NCI-H1694 (cell line): ENCODE data around the gene CDH22.

ENCODE experiments used
- DNase-seq: peaks from one replicate; lab custom pipeline; 2025; lab: John Stamatoyannopoulos, UW

The CDH22 gene

GRCh38 chr20:46242390-46242789, 65.9 kb downstream of the CDH22 start:
- DNase-seq: no peak

DNA sequence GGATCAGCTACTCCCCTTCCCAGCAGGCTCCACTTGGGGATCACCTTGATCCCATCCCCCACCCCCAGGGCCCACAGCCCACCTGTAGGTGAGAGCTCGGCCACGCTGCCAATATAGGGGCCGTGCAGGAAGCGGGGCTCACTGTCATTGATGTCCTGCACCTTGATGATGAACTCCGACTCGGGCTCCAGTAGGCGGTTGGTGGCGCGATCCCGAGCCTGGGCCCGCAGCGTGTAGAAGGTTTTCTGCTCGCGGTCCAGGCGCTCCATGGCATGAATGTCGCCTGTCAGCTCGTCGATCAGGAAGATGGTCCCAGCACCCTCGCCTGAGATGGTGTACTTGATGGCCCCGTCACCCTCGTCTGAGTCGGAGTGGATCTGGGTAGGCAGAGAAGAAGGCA, 67.4 kb downstream of the CDH22 start:
- no peak for DNase-seq

GRCh38 chr20:46240065-46240464, 68.2 kb downstream of the CDH22 start:
- DNase-seq: no peak

- DNase-seq: no peak
These were observed 70.6 kb downstream of the CDH22 start for GRCh38 chr20:46237736-46238135.

- DNase-seq: no peak
These were observed 71.1 kb downstream of the CDH22 start for GRCh38 chr20:46237227-46237626.

- DNase-seq: no peak
These were observed 73.2 kb downstream of the CDH22 start for GRCh38 chr20:46235077-46235476.

DNA sequence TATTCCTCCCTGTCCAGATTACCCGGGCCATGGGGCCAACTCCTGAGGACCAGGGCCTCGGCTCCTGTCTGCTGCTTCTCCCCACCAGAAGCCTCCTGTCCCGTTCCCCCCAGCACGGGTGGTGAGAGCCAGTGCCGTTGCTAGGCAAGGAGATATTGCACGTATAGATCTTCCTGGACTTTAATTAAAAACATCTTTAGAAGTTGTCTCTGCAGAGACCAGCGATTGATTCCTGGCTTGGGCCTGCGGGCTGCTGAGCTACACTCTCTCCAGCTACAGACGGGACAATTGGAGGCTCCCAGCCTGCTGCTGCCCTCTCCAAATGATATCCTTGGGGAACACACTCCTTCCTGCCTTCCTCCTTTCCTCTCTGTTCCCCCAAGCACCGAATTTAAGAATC, 74.6 kb downstream of the CDH22 start:
- DNase-seq: no peak

DNA sequence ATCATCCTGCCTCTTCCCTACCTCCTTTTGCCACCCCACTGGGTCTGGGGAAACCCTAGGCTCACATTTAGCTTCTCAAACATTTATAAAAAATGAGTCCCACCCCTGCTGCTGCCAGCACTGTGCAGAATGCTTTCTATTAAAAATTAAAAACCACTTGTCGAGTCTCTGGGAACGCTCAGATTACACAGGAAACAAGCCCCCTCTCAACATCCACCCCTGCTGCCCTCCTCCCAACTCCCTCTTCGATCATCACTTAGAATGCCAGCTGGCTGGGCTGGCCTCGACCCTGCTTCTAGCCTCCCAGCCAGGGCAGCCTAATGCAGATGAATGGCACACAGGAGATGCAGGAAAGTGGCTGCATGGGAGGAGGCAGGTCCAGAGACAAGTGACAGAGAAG, 75.8 kb downstream of the CDH22 start:
- DNase-seq: no peak

GRCh38 chr20:46230801-46231282, 77.5 kb downstream of the CDH22 start:
- no peak for DNase-seq

GRCh38 chr20:46230106-46230491, 78.2 kb downstream of the CDH22 start:
- DNase-seq: no peak

DNA sequence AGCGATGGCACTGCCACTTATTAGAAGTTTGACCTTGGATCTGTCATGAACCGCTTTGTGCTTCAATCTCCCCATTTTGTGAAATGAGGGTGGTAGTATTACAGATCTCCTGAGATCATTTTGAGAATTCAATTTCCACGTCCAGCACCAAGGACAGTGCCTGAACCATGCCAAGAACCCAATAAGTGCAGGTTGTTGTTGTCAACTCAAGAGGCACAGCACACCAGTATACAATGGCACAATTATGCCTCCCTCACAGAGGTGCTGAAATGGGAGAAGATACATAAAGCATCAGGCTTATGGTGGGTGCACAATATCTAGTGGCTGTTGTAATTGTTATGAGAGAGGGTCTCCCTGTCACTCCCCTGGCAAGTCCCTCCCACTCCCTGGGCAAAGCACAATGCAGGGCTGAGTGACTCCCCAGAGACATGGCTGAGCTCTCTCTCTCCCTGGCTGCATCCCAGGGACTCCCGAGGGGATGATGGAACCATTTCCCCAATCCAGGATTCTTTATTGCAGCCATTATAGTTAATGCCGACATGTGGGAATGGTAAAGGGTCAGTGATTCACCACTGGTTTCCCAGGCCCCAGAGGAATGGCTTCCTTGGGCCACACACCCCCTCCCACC, 78.7 kb downstream of the CDH22 start:
- no peak for DNase-seq

DNA sequence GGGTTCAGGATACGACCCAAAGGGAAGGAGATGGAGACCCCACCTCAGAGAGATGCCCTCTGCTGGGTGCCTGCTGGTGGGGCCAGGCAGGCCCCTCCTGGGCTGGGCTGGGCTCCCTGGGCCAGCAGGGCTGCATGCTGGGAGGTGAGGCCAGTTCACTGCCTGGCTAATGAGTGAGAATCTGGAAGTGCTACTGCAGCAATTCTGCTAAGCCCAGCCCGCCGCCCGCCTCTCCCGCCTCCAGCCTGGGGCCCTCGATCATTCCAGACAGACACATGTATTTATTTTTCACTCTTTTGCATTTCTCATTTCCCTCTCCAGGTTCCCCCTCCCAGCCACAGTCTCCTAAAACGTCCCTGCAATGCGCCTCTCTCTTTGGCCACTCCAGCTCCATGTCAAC, 79.6 kb downstream of the CDH22 start:
- DNase-seq: no peak

- no peak for DNase-seq
These were observed 81.0 kb downstream of the CDH22 start for GRCh38 chr20:46227272-46227767.

DNA sequence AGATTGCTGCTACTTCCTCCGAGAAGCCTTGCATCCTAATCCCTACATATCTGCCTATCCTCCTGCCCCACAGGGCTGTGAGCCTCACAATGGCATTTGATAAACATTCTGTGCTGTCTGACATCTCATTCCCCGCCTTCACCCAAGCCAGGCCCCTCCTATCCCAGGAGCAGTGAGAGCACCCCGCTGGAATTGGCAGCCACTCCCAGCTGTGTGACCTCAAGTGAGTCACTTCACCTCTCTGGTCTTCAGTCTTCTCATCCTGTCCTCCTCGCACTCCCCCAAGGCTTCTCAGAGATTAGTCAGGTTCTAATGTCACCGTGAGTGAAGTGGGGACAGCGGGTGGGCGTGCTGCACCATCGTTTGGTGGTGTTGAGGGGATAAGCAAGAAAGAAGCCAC, 81.7 kb downstream of the CDH22 start:
- DNase-seq: no peak

- DNase-seq: peak; percentile 38
These were observed 85.7 kb downstream of the CDH22 start for GRCh38 chr20:46222521-46223007.

DNA sequence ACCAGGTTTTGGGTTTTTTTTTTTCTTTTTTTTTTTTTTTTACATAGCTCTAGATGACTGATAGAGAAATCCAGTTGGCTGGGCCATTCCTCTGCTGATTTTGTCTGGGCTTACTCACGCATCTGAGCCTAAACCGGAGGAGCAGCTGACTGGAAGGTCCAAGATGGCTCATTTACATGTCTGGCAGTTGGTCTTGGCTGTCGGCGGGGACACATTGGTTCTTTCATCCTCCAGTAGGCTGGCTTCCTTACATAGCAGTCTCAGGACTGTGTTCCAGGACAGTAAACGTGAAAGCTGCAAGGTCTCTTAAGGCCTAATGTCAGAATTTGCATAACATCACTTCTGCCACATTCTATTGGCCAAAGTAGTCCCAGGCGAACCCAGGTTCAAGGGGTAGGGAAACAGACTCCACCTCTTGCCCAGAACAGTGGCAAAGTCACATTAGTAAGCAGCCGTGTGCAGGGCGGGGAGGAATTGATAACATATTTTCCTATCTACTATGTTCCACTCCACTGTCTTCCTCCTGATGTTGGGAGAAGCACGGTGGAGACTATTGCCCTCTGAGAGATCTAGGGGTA, 87.0 kb downstream of the CDH22 start:
- DNase-seq: no peak

DNA sequence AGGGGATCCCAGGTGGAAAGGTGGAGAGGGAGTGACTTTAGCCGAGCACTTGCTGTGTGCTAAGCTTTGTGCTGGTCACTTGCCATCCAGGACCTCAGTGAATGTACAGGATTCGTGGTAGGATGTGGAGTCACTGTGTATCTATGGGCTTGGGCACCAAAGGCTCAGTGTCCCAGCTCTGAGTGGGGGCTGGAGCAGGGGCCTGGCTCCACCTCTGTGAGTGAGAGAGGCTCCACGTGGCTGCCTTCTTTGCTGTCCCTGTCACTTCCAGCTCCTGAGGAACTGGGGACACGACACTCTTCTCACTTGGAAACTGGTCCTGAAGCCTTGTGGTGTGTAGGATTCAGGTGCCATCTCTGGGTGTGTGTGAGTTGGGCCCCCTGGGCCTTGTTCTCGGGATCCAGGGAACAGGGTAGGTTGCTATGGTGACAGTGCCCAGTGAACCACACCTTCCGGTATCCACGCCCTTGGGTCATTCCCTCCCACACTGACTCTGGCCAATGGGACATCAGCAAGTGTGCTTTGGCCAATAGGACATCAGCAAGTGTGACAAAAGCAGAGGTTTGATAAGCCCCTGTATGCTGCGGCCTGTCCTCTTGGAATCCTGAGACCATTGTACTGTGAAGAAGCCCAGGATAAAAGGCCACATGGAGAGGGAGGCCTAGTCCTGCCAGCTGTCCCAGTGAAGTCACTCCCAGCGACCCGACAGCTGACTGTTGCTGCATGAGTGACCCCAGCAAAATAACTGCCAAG, 87.7 kb downstream of the CDH22 start:
- peak; percentile 91 for DNase-seq

DNA sequence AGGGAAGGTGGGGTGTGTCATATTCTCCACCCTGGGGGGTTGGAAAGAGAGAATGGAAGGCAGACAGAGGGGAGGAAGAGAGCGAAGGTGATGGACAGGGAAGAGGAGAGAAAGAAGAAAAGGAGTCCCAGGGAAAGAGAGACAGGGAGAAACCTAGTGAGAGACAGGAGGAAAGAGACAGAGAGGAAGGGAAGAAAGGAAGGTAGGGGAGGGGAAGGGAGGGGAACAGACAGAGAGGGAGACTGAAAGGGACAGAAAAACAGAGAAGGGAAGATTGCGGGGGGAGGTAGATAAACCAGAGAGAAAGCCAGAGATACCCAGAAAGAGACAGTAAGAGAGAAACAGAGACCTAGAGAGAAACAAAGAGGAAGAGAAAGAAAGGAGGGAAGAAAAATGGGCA, 88.4 kb downstream of the CDH22 start:
- DNase-seq: no peak

DNA sequence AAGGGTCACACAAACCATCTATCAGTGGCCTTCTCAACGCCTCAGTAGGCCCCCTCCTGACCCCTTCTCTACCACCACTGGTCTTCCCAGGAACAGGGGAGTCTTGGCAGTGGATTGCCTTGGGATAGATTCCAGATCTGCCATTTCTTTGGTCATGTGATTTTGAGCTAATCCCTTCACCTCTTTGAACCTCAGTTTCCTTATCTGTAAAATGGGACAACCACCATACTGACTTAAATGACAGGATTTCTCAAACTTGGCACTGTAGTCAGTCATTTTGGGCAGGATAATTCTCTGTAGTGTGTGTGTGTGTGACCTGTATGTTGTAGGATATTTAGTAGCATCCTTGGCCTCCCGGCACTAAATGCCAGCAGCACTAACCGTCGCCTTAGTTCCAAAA, 89.1 kb downstream of the CDH22 start:
- DNase-seq: no peak

- no peak for DNase-seq
These were observed 89.6 kb downstream of the CDH22 start for GRCh38 chr20:46218656-46219055.

- no peak for DNase-seq
These were observed 90.7 kb downstream of the CDH22 start for GRCh38 chr20:46217583-46217982.

DNA sequence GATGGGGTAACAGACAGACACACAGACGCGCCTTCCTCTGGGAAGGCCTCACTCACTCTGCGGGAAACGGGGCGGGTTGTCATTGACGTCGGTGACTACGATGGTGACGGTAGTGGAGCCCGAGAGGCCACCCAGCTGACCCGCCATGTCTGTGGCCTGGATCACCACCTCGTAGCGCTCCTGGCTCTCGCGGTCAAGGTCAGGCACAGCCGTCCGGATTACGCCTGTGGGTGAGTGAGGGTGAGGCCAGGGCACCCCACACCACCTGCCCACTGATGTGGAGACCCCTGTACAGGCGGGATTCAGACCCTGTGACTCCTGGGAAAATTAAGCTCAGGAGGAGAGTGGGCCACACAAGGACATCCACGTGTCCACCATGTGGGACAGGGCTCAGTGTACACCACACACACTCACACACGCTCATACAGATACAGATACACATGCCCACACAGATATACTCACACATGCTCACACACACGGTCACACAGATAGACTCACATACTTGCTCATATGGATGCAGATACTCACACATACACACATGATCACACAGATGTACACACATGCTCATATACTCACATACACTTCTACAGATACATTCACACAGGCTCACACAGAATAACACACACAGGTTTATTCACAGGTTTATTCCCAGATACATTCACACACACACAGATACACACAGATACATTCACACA, 91.4 kb downstream of the CDH22 start:
- DNase-seq: no peak
